ENCODE results near the gene GLRX. TPM values are rescaled to one million over a fixed set of nuclear protein-coding genes. Genes with fewer than 3 reads are reported as not detected.

Gene GLRX
- total and polyA plus RNA-seq, 2 of the 13 experiments (the other 11 are each of a cell fraction or from before 2014, with no cell fraction given) = 63.8 to 499 TPM

DNA sequence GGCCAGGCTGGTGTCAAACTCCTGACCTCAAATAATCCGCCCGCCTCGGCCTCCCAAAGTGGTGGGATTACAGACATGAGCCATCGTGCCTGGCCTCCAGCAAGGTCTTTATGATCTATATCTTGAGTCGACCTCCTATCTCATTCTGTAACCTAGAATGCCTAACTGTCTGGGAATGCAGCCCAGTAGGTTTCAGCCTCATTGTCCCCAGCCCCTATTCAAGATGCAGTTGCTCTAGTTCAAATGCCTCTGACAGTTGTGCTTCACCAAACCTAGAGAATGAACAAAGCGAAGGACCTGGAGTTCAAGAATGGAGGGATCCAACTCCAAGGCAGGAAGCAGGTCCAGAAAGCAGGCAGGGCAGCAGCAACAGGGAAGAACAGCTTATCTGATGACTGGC is 30.8 kb downstream of the GLRX start:
- Histone ChIP-seq H3K36me3 (replicated peaks in 1 of 2; ENCODE audit: control insufficient read depth in 1 of 2, insufficient read depth in 2 of 2, low read length in 2 of 2) (peaks cover 3 to 23% of the 10 kb centered on the region in 2 experiments; a peak in 4 of 5 replicates), H3K79me2 (ENCODE audit: insufficient read depth, low read length) (no peaks in the 10 kb centered on the region), H3K9me3 (ENCODE audit: low read length) (no peaks in the 10 kb centered on the region), H4K20me1 (ENCODE audit: insufficient read depth, low read length) (no peaks in the 10 kb centered on the region), H3K4me1 (ENCODE audit: insufficient read depth, low read length) (no peaks in the 10 kb centered on the region), H3K4me2 (ENCODE audit: low read depth, low read length) (no peak overlapping the region), H3K27me3 (ENCODE audit: control insufficient read depth in 1 of 2, insufficient read depth in 2 of 2, low read length in 2 of 2) (no peaks in the 10 kb centered on the region), H3K27ac (ENCODE audit: extremely low read length, insufficient read depth, low read length) (no peak overlapping the region), H3K4me3 (replicated peaks in 1 of 3; ENCODE audit: insufficient read depth in 1 of 3, low read depth in 2 of 3, low read length in 3 of 3) (no peak overlapping the region), H3K9ac (ENCODE audit: insufficient read depth, low read depth, low read length) (no peak overlapping the region), H2AFZ (ENCODE audit: low read length) (no peak overlapping the region)
- ChIA-PET CTCF (ENCODE audit: low intra/inter-chr PET ratio, low total read pairs) (no interaction called here), POLR2A (no interaction called here)
- DNase-seq (ENCODE audit: low spot score) = no peak
- in situ Hi-C loops (cut with HindIII; ENCODE audit: extremely low pct_ligation_motif_present, low pct_unique_long_range_greater_than_20kb) = no loop called here
- 90% methylated on average over 6 of the region's 6 CpGs for WGBS (ENCODE audit: low lambda C conversion rate)
- intact Hi-C loops (cut with micrococcal nuclease; ENCODE audit: unreplicated experiment) = no loop called here
- FAIRE-seq = no peak
- no TSS peak for BruUV-seq (replicated peaks)
- ATAC-seq = no peak
- TF ChIP-seq TAF15 (IDR thresholded peaks at IDR 0.05; ENCODE audit: low read depth, low read length, poor library complexity, severe bottlenecking) = no peak
- TF ChIP-seq RERE (CRISPR knock-in tag; IDR thresholded peaks at IDR 0.05; ENCODE audit: low read depth) = no peak
- TF ChIP-seq CREB3 (CRISPR knock-in tag; IDR thresholded peaks at IDR 0.05) = no peak
- no peak for TF ChIP-seq YEATS4 (CRISPR knock-in tag; IDR thresholded peaks at IDR 0.05; ENCODE audit: borderline replicate concordance)
- no peak for TF ChIP-seq FLYWCH1 (CRISPR knock-in tag; IDR thresholded peaks at IDR 0.05)
- TF ChIP-seq ZNF280B (CRISPR knock-in tag; IDR thresholded peaks at IDR 0.05; ENCODE audit: borderline replicate concordance) = no peak
- no peak for TF ChIP-seq SALL1 (CRISPR knock-in tag; IDR thresholded peaks at IDR 0.05)
- TF ChIP-seq ZNF329 (CRISPR knock-in tag; IDR thresholded peaks at IDR 0.05; ENCODE audit: low read depth) = no peak
- TF ChIP-seq SRSF1 (optimal IDR thresholded peaks at IDR 0.05; ENCODE audit: low read depth, low read length) = no peak
- no peak for TF ChIP-seq FOSL1 (CRISPR knock-in tag; IDR thresholded peaks at IDR 0.05; ENCODE audit: borderline replicate concordance)
- TF ChIP-seq PRDM10 (CRISPR knock-in tag; IDR thresholded peaks at IDR 0.05; ENCODE audit: low read depth) = no peak
- TF ChIP-seq ZNF333 (CRISPR knock-in tag; IDR thresholded peaks at IDR 0.05; ENCODE audit: borderline replicate concordance) = no peak
- TF ChIP-seq MED1 (CRISPR knock-in tag; IDR thresholded peaks at IDR 0.05) = no peak
- no peak for TF ChIP-seq ZNF768 (CRISPR knock-in tag; IDR thresholded peaks at IDR 0.05)

Data from HepG2 (cell line).